HG03175 (cell line): ENCODE results near the gene ZBTB14.

Experiments
- ATAC-seq: cut with Tn5 transposase; IDR thresholded peaks from one replicate; pipeline ENCODE4 v1.9.1; 2021; ENCODE audit warnings: mild to moderate bottlenecking, moderate library complexity; ENCODE audit not compliant: unreplicated experiment

ZBTB14 gene

DNA sequence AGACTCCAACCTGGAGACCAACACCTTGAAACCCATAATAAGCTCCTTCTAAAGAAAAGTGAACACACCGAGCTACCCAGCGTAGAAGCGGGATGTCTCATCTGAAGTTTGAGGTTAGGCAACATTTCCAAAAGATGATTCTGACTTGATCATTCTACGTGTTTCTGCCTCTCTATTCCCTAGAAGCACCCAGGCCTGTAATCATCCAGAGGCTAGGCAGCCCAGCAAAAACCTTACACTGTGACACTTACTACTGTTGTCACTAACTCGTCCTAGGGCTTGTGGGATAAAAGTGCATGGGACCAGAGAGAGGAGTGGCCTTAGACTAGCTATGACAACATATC lies 1.4 kb downstream of the ZBTB14 start:
- no peak for ATAC-seq

DNA sequence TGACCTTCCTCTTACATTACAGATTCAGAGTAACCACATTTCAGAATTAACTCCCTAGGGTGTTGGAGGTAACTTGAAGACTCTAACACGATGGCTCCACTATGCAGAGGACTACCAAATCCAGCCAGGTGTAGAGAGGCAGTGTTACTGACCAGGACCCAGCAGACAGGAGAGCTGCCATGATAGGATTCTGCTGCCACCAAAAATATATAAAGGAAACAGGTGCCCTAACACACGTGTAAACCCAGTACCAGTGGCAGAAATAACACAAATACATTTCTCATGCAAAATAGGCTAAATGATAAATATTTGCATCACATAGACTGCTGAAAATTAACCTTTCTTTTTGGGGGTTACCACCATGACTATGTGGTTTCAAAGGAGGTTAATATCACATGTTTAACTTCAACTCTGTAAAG lies 7.0 kb downstream of the ZBTB14 start:
- ATAC-seq = peak; percentile 93

DNA sequence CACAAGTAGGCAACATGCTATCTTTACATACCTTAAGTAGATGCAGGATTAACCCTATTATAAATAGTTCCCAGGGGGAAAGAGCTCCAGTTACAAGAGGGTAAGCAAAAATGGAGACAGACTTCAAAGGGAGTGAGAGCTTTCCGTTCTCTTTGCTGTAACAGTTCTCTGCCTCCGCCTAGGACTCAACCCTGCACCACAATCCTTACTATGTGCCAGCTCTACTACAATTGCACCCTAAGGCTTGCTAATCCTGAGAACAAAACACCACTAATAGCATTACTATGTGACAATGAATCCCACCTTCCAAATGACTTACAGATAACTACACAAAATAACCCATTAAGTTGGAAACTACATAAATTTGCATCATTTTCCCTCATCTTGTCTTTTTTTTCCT lies 7.7 kb downstream of the ZBTB14 start:
- no peak for ATAC-seq

DNA sequence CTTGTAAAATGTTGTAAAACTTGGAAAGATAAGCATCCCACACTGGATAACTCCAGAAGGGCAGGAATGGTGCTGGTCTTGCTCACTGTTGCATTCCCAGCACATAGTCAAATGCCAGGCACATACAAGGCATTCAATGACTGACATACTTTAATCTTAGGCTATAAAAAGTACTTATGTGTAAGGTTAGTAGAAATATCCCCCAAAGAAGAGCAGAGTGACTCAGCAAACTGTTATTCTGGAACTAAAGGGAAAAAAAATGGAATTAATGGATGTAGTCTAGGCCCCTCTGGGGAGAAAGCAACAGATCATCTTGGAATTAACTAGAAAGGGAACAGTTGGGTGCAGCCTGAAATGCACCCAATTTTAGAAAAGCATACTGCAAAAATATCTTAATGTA lies 9.0 kb downstream of the ZBTB14 start:
- ATAC-seq = no peak

DNA sequence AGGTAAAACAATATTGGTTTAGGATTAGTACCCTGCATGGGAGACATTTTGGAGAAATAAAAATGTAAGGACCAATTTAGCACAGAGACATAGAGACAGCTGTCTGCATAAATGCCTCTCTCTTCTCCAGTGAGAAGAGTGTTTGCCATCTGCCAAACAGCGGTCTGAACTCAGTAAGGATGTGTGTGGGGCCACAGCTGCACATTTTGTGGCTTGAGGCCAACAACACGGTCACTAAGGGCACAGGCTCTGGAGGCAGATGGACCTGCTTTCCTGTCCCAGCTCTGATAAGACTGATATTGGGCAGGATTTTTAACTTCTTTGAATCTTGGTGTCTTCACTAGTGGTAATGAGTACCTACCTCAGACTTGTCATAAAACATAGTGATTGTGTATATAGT lies 10.2 kb downstream of the ZBTB14 start:
- no peak for ATAC-seq

- no peak for ATAC-seq
Measured at GRCh38 chr18:5284808-5285207, 10.7 kb downstream of the ZBTB14 start.

- ATAC-seq = no peak
Measured at GRCh38 chr18:5282770-5283169, 12.8 kb downstream of the ZBTB14 start.

GRCh38 chr18:5276947-5277346 lies 18.6 kb downstream of the ZBTB14 start:
- no peak for ATAC-seq

DNA sequence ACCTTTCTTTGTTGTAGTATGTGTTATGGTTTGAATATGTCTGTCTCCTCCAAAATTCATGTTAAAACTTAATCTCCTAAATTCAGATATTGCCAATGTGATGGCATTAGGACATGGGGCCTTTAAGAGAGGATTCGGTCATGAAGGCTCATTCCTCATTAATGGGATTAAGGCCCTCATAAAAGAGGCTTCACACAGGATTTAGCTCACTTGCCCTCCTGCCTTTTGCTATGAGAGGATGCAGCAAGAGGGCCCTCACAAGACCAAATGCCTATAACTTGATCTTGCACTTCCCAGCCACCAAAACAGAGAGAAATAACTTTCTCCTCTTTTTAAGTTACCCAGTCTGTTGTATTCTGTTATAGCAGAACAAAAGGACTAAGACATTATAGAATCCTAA lies 19.7 kb downstream of the ZBTB14 start:
- no peak for ATAC-seq

- no peak for ATAC-seq
Measured at GRCh38 chr18:5268874-5269273, 26.7 kb downstream of the ZBTB14 start.

- ATAC-seq = no peak
Measured at GRCh38 chr18:5266721-5267120, 28.8 kb downstream of the ZBTB14 start.

- no peak for ATAC-seq
Measured at GRCh38 chr18:5253910-5254309, 41.6 kb downstream of the ZBTB14 start.

- ATAC-seq = no peak
Measured at GRCh38 chr18:5251117-5251516, 44.4 kb downstream of the ZBTB14 start.

GRCh38 chr18:5250603-5251002 lies 44.9 kb downstream of the ZBTB14 start:
- no peak for ATAC-seq

DNA sequence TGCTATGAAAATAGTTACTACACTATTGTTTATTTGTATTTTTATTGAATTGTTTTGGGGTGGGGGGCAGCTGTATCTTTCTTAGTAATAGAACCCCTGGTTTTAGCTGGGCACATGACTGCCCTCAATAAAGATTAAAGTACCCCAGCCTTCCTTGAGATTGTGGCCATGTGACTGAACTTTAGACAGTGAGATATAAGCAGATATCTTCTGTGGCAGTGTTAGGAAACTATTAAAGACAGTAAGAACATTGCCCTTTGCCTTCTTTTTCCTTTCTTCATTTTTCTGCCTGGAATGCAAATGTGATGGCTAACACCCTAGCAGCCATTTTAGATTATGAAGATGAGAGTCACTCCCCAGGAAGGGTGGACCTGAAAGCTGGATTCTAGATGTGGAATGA lies 50.6 kb downstream of the ZBTB14 start:
- no peak for ATAC-seq

GRCh38 chr18:5239447-5239846 lies 56.1 kb downstream of the ZBTB14 start:
- ATAC-seq = no peak
